Measurements from ENCODE around the gene C2CD2.

DNA sequence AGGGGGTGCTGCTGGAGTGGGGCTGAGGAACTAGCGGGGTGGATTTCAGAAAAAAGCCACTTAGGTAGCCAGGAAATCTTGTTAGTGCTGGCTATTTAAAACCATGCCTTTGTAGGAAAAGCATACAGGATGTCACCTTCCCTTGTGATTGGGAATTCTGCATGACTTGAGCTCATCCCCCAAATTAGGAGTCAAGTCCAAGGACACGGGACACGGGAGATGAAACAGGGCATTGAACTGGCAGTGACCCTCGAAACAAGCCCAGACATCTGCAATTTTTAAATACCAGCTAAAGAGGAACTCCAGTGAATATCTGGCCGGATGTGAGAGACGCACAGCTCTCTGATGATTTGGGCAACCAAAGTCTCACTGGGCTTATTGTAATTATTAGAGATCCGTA, 32.8 kb downstream of the C2CD2 start:
- TF ChIP-seq, protein P1, sequence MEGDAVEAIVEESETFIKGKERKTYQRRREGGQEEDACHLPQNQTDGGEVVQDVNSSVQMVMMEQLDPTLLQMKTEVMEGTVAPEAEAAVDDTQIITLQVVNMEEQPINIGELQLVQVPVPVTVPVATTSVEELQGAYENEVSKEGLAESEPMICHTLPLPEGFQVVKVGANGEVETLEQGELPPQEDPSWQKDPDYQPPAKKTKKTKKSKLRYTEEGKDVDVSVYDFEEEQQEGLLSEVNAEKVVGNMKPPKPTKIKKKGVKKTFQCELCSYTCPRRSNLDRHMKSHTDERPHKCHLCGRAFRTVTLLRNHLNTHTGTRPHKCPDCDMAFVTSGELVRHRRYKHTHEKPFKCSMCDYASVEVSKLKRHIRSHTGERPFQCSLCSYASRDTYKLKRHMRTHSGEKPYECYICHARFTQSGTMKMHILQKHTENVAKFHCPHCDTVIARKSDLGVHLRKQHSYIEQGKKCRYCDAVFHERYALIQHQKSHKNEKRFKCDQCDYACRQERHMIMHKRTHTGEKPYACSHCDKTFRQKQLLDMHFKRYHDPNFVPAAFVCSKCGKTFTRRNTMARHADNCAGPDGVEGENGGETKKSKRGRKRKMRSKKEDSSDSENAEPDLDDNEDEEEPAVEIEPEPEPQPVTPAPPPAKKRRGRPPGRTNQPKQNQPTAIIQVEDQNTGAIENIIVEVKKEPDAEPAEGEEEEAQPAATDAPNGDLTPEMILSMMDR (IDR thresholded peaks at IDR 0.05) = no peak
- no peak for TF ChIP-seq EZH2 (IDR thresholded peaks at IDR 0.05)

Measured in neural progenitor cell (in vitro differentiated cells).